Globus pallidus (tissue), 1 donor: ENCODE results near the gene KRTAP5-9.
"Not testable (repeated sequence)": the region's sequence is repeated elsewhere in the genome, so short reads cannot be mapped to it uniquely, and the experiment has no call there.

ENCODE experiments used
- DNase-seq: peaks from one replicate; pipeline ENCODE4 v3.0.0-alpha.2; 2015; ENCODE audit warnings: low spot score

Gene KRTAP5-9

GRCh38 chr11:71548120-71548519 is at the start of gene KRTAP5-9:
TSS of gene KRTAP5-9 (plus strand) at chr11:71548420. CDS start at chr11:71548658, 238 bp downstream.
- DNase-seq = no peak

- no peak for DNase-seq
Measured at GRCh38 chr11:71499125-71499524, 49.1 kb upstream of the KRTAP5-9 start.

- no peak for DNase-seq
Measured at GRCh38 chr11:71499546-71499945, 48.7 kb upstream of the KRTAP5-9 start.

GRCh38 chr11:71500601-71501021 is 47.6 kb upstream of the KRTAP5-9 start:
- DNase-seq = no peak

GRCh38 chr11:71501071-71501985 is 46.9 kb upstream of the KRTAP5-9 start:
- DNase-seq = no peak

GRCh38 chr11:71502026-71502425 is 46.2 kb upstream of the KRTAP5-9 start:
- no peak for DNase-seq

- DNase-seq = no peak
Measured at GRCh38 chr11:71502871-71503435, 45.3 kb upstream of the KRTAP5-9 start.

GRCh38 chr11:71504531-71504930 is 43.7 kb upstream of the KRTAP5-9 start:
- DNase-seq = no peak

- no peak for DNase-seq
Measured at GRCh38 chr11:71505001-71505400, 43.2 kb upstream of the KRTAP5-9 start.

- DNase-seq = no peak
Measured at GRCh38 chr11:71505781-71506180, 42.4 kb upstream of the KRTAP5-9 start.

GRCh38 chr11:71507102-71507501 is 41.1 kb upstream of the KRTAP5-9 start:
- DNase-seq = no peak

- no peak for DNase-seq
Measured at GRCh38 chr11:71518506-71519471, 29.4 kb upstream of the KRTAP5-9 start.

GRCh38 chr11:71519546-71519945 is 28.7 kb upstream of the KRTAP5-9 start:
- DNase-seq = no peak

GRCh38 chr11:71525188-71525937 is 22.9 kb upstream of the KRTAP5-9 start:
- DNase-seq = no peak

- no peak for DNase-seq
Measured at GRCh38 chr11:71525938-71526495, 22.2 kb upstream of the KRTAP5-9 start.

GRCh38 chr11:71526796-71527575 is 21.2 kb upstream of the KRTAP5-9 start, which contains the start of gene KRTAP5-7:
TSS of gene KRTAP5-7 (plus strand) at chr11:71527267. CDS start at chr11:71527301, 34 bp downstream.
- DNase-seq = not testable (repeated sequence)

- no peak for DNase-seq
Measured at GRCh38 chr11:71527576-71528210, 20.5 kb upstream of the KRTAP5-9 start.

GRCh38 chr11:71530602-71531001 is 17.6 kb upstream of the KRTAP5-9 start:
- no peak for DNase-seq

- no peak for DNase-seq
Measured at GRCh38 chr11:71532036-71532610, 16.1 kb upstream of the KRTAP5-9 start.
